Measurements from ENCODE around the gene SERPINE3. TPM values are rescaled to one million over a fixed set of nuclear protein-coding genes. Genes with fewer than 3 reads are reported as not detected.

Gene SERPINE3
- total RNA-seq, 1 experiment from 2014 or later, result 0.59 TPM

GRCh38 chr13:51331354-51331861 is 8.1 kb upstream of the SERPINE3 start:
- POLR2A ChIA-PET, result interaction anchor here (0.6 kb wide), 2 partner anchors 10 to 97 kb away, joined by 3 read pairs; no protein-coding TSS in a partner anchor
- no peaks in the 10 kb centered on the region for H3K9me3 Mint-ChIP-seq
- no peak for TF ChIP-seq ZBTB21 (CRISPR knock-in tag; IDR thresholded peaks at IDR 0.05; ENCODE audit: borderline replicate concordance)
- TF ChIP-seq GTF2I (CRISPR knock-in tag; conservative IDR thresholded peaks at IDR 0.05), result no peak
- TF ChIP-seq CBFB (CRISPR knock-in tag; IDR thresholded peaks at IDR 0.05; ENCODE audit: low read depth), result no peak
- no peak for DNase-seq (ENCODE audit: low spot score)
- no peak for ATAC-seq
- CTCF ChIA-PET, result interaction anchor here (1.4 kb wide), 1 partner anchor 206 kb away, joined by 4 read pairs; no protein-coding TSS in a partner anchor
- H3K36me3 Mint-ChIP-seq, result no peaks in the 10 kb centered on the region
- no peak overlapping the region for H3K27ac Mint-ChIP-seq
- no peaks in the 10 kb centered on the region for H3K27me3 Mint-ChIP-seq (ENCODE audit: low read depth)
- no peak overlapping the region for H3K4me3 Mint-ChIP-seq
- H3K4me1 Mint-ChIP-seq, result peaks cover 12% of the 10 kb centered on the region

- Mint-ChIP-seq H3K9me3 (no peaks in the 10 kb centered on the region), H3K36me3 (no peaks in the 10 kb centered on the region), H3K4me3 (no peak overlapping the region), H3K4me1 (peaks cover 15% of the 10 kb centered on the region), H3K27me3 (ENCODE audit: low read depth) (no peaks in the 10 kb centered on the region), H3K27ac (no peak overlapping the region)
- ATAC-seq (no peak), DNase-seq (ENCODE audit: low spot score) (no peak)
- ChIA-PET POLR2A (no interaction called here), CTCF (no interaction called here)
- TF ChIP-seq GRHL2 (CRISPR knock-in tag; IDR thresholded peaks at IDR 0.05; ENCODE audit: insufficient replicate concordance, severe bottlenecking) (no peak), ZNF121 (CRISPR knock-in tag; IDR thresholded peaks at IDR 0.05) (no peak), TEAD4 (CRISPR knock-in tag; IDR thresholded peaks at IDR 0.05) (no peak)
Observed at GRCh38 chr13:51332566-51333361, 6.7 kb upstream of the SERPINE3 start.

GRCh38 chr13:51333421-51333820 is 6.1 kb upstream of the SERPINE3 start:
- H3K27ac Mint-ChIP-seq, result no peak overlapping the region
- ChIA-PET CTCF (no interaction called here), POLR2A (no interaction called here)
- H3K27me3 Mint-ChIP-seq (ENCODE audit: low read depth), result no peaks in the 10 kb centered on the region
- H3K4me3 Mint-ChIP-seq, result no peak overlapping the region
- H3K4me1 Mint-ChIP-seq, result peaks cover 10% of the 10 kb centered on the region
- DNase-seq (ENCODE audit: low spot score), result no peak
- no peak for ATAC-seq
- H3K9me3 Mint-ChIP-seq, result no peaks in the 10 kb centered on the region
- TF ChIP-seq GRHL2 (CRISPR knock-in tag; IDR thresholded peaks at IDR 0.05; ENCODE audit: insufficient replicate concordance, severe bottlenecking) (no peak), FOXK1 (CRISPR knock-in tag; IDR thresholded peaks at IDR 0.05) (no peak), SMAD4 (CRISPR knock-in tag; IDR thresholded peaks at IDR 0.05) (no peak), GTF2I (CRISPR knock-in tag; conservative IDR thresholded peaks at IDR 0.05) (no peak), PRRX2 (CRISPR knock-in tag; IDR thresholded peaks at IDR 0.05) (no peak), NR1H2 (CRISPR knock-in tag; IDR thresholded peaks at IDR 0.05) (no peak), JUN (CRISPR knock-in tag; IDR thresholded peaks at IDR 0.05) (no peak), HMGA2 (CRISPR knock-in tag; IDR thresholded peaks at IDR 0.05) (no peak), ATF3 (CRISPR knock-in tag; conservative IDR thresholded peaks at IDR 0.05) (no peak), TP53 (CRISPR knock-in tag; IDR thresholded peaks at IDR 0.05) (no peak), CDX4 (CRISPR knock-in tag; IDR thresholded peaks at IDR 0.05; ENCODE audit: borderline replicate concordance) (no peak), ZNF121 (CRISPR knock-in tag; IDR thresholded peaks at IDR 0.05) (no peak), ERG (CRISPR knock-in tag; IDR thresholded peaks at IDR 0.05) (no peak), TEAD1 (CRISPR knock-in tag; IDR thresholded peaks at IDR 0.05) (no peak), JAZF1 (CRISPR knock-in tag; IDR thresholded peaks at IDR 0.05) (no peak), ZNF671 (CRISPR knock-in tag; IDR thresholded peaks at IDR 0.05) (no peak)
- H3K36me3 Mint-ChIP-seq, result no peaks in the 10 kb centered on the region

Measured in WTC11 (cell line).